Endothelial cell of umbilical vein (primary cell): ENCODE data around the gene MYO18A. TPM values are rescaled to one million over a fixed set of nuclear protein-coding genes. Genes with fewer than 3 reads are reported as not detected.

ENCODE experiments used
- BruUV-seq: library from RNA; stranded (reverse); fragments of 400-500 nt; replicated peaks from 2 replicates; lab custom pipeline; 2021; lab: Mats Ljungman, UMichigan
- CTCF ChIA-PET: fragments of 300-600, 350-600 bp; sonication (Branson Sonifier 250); formaldehyde crosslinking; loops from one replicate; lab custom pipeline; 2021; ENCODE audit warnings: antibody characterized with exemption, inconsistent platforms; lab: Charles Lee
- POLR2A ChIA-PET: fragments of 300-600, 350-600 bp; sonication (Branson Sonifier 250); formaldehyde crosslinking; loops from one replicate; lab custom pipeline; 2021; ENCODE audit warnings: antibody characterized with exemption, inconsistent platforms; lab: Charles Lee
- DNase-seq: peaks from one replicate; pipeline ENCODE4 v3.0.0-alpha.2; 2011; ENCODE audit warnings: low read depth, low spot score
- FAIRE-seq: peaks from 2 replicates; lab custom pipeline; 2011; peaks lifted over from hg19 to GRCh38; lab: Jason Lieb, UNC
- H2AFZ ChIP-seq: 2 replicates; pipeline ENCODE4 v1.6.0; 2012; ENCODE audit warnings: low read depth, low read length, control low read depth, inconsistent platforms
- H3K27ac ChIP-seq: 2 replicates; pipeline ENCODE4 v1.5.1; 2011; ENCODE audit warnings: low read depth, mild to moderate bottlenecking, control low read depth, low read length, moderate library complexity; ENCODE audit not compliant: insufficient read depth
- H3K27me3 ChIP-seq, 2 experiments: 2 replicates each; pipeline versions ENCODE4 v1.6.0 to v1.6.1; 2011; ENCODE audit warnings: low read length in 2 of 2, mixed read lengths in 1 of 2; ENCODE audit not compliant: control insufficient read depth in 2 of 2, insufficient read depth in 2 of 2
- H3K36me3 ChIP-seq, 2 experiments: 2 replicates in 1 of 2; 3 replicates in 1 of 2; pipeline ENCODE4 v1.5.1; 2011; ENCODE audit warnings: low read length in 2 of 2, mild to moderate bottlenecking in 1 of 2, moderate library complexity in 1 of 2; ENCODE audit not compliant: control insufficient read depth in 2 of 2, insufficient read depth in 2 of 2; ENCODE audit errors: extremely low read depth in 1 of 2
- H3K4me1 ChIP-seq: 3 replicates; pipeline ENCODE4 v1.5.1; 2011; ENCODE audit warnings: mild to moderate bottlenecking, low read length; ENCODE audit not compliant: control insufficient read depth, insufficient read depth; ENCODE audit errors: extremely low read depth
- H3K4me2 ChIP-seq: 2 replicates; pipeline ENCODE4 v1.6.1; 2011; ENCODE audit warnings: low read length, control low read depth, mixed read lengths; ENCODE audit not compliant: insufficient read depth
- H3K4me3 ChIP-seq, 3 experiments: fragments of 200-600 bp in 1 of 3; sonication (generic), shearing (Covaris generic) in 1 of 3; replicated peaks in 1 of 3; 2 replicates each; pipeline ENCODE4 v1.5.1; 2011 to 2016; ENCODE audit warnings: control low read depth in 3 of 3, low read length in 3 of 3, mild to moderate bottlenecking in 2 of 3, inconsistent platforms in 1 of 3, low read depth in 1 of 3, moderate library complexity in 1 of 3; ENCODE audit not compliant: insufficient read depth in 1 of 3
- H3K79me2 ChIP-seq: 2 replicates; pipeline ENCODE4 v1.6.0; 2012; ENCODE audit warnings: low read length, inconsistent platforms; ENCODE audit not compliant: control insufficient read depth, insufficient read depth
- H3K9ac ChIP-seq: replicated peaks from 2 replicates; pipeline ENCODE3; 2011; ENCODE audit warnings: low read length, control low read depth; ENCODE audit not compliant: insufficient read depth; ENCODE audit errors: extremely low read depth
- H3K9me1 ChIP-seq: replicated peaks from 3 replicates; pipeline ENCODE4 v1.6.0; 2011; ENCODE audit warnings: mild to moderate bottlenecking, low read length; ENCODE audit not compliant: control insufficient read depth, insufficient read depth; ENCODE audit errors: extremely low read depth
- H3K9me3 ChIP-seq: replicated peaks from 2 replicates; pipeline ENCODE4 v1.5.1; 2012; ENCODE audit warnings: low read length, inconsistent platforms; ENCODE audit not compliant: control insufficient read depth, insufficient read depth
- H4K20me1 ChIP-seq: replicated peaks from 2 replicates; pipeline ENCODE3; 2011; ENCODE audit warnings: mild to moderate bottlenecking, low read length; ENCODE audit not compliant: control insufficient read depth, insufficient read depth; ENCODE audit errors: extremely low read depth
- CTCF ChIP-seq, 2 donors: IDR thresholded peaks; 1 replicate in 1 of 2; 2 replicates in 1 of 2; pipeline ENCODE4 v1.5.1; 2011; ENCODE audit warnings: low read length in 2 of 2, mild to moderate bottlenecking in 2 of 2, moderate library complexity in 2 of 2, control low read depth in 1 of 2, inconsistent platforms in 1 of 2, low read depth in 1 of 2; ENCODE audit not compliant: insufficient read depth in 1 of 2; ENCODE audit errors: extremely low read depth in 1 of 2
- EZH2 ChIP-seq: IDR thresholded peaks from 2 replicates; pipeline ENCODE4 v1.6.1; 2012; ENCODE audit warnings: borderline replicate concordance, low read depth, mild to moderate bottlenecking, moderate library complexity, low read length, inconsistent platforms; ENCODE audit not compliant: severe bottlenecking
- FOS ChIP-seq: IDR thresholded peaks from 2 replicates; pipeline ENCODE4 v1.6.1; 2011; ENCODE audit warnings: mild to moderate bottlenecking, low read length, moderate library complexity, borderline replicate concordance; ENCODE audit not compliant: insufficient read depth
- GATA2 ChIP-seq: IDR thresholded peaks from 2 replicates; pipeline ENCODE4 v1.7.0; 2011; ENCODE audit warnings: low read depth, mild to moderate bottlenecking, moderate library complexity, mixed read lengths, low read length; ENCODE audit not compliant: insufficient read length, insufficient read depth
- JUN ChIP-seq: IDR thresholded peaks from 2 replicates; pipeline ENCODE4 v1.6.1; 2011; ENCODE audit warnings: borderline replicate concordance, low read depth; ENCODE audit not compliant: insufficient read length, insufficient read depth
- MAX ChIP-seq: IDR thresholded peaks from 2 replicates; pipeline ENCODE4 v1.6.1; 2011; ENCODE audit not compliant: insufficient read depth, insufficient read length
- MYC ChIP-seq: IDR thresholded peaks from one replicate; pipeline ENCODE4 v1.6.1; 2011; ENCODE audit warnings: mild to moderate bottlenecking, low read depth, low read length
- POLR2A ChIP-seq: IDR thresholded peaks from 2 replicates; pipeline ENCODE4 v1.6.1; 2012; ENCODE audit warnings: low read depth, mild to moderate bottlenecking, control low read depth, low read length
- POLR2AphosphoS5 ChIP-seq: IDR thresholded peaks from 2 replicates; pipeline ENCODE4 v1.6.1; 2012; ENCODE audit warnings: low read depth, mild to moderate bottlenecking, control low read depth, low read length, moderate library complexity; ENCODE audit not compliant: insufficient read depth
- dilution Hi-C: fragments of 300-500 bp; cut with MboI; formaldehyde crosslinking; loops from one replicate; pipeline ENCODE4 v1.15.0; 2019; ENCODE audit warnings: low sequenced_read_pairs; ENCODE audit not compliant: extremely low pct_ligation_motif_present
- intact Hi-C: fragments of 100-400 bp; cut with micrococcal nuclease; formaldehyde crosslinking; loops from one replicate; pipeline ENCODE4 v1.10.0; 2022
- polyA plus RNA-seq, 4 experiments: library from polyadenylated mRNA; depleted of rRNA in 3 of 4; stranded (reverse) in 3 of 4; unstranded in 1 of 4; fragments of >200 nt; gene quantifications; 2 replicates each; pipeline versions ENCODE4 v1.2.1 to v1.2.3, GENCODE V29; 2011 to 2012; ENCODE audit warnings: missing spikeins in 1 of 4
- total RNA-seq: library from RNA; stranded (reverse); gene quantifications from 2 replicates; pipeline ENCODE4 v1.2.3, GENCODE V29; 2021

Gene MYO18A
- total and polyA plus RNA-seq, 2 donors (not counting 3 experiments of a cell fraction or from before 2014, with no cell fraction given) = 3.9 to 28.3 TPM

- no peak overlapping the region for H3K4me3 ChIP-seq
- no TSS peak for BruUV-seq
- no peaks in the 10 kb centered on the region for H3K79me2 ChIP-seq
- POLR2A ChIA-PET = no interaction called here
- no peaks in the 10 kb centered on the region for H4K20me1 ChIP-seq
- H2AFZ ChIP-seq = no peak overlapping the region
- H3K27ac ChIP-seq = no peak overlapping the region
- dilution Hi-C loops = no loop called here
- H3K36me3 ChIP-seq = no peaks in the 10 kb centered on the region
- intact Hi-C loops = no loop called here
- no peak for TF ChIP-seq CTCF (IDR thresholded peaks at IDR 0.05; ENCODE audit: extremely low read depth in 1 of 2, insufficient read depth in 1 of 2, low read depth in 1 of 2, low read length in 2 of 2)
- no peak for TF ChIP-seq MYC
- no peak for TF ChIP-seq POLR2AphosphoS5
- no peak for TF ChIP-seq GATA2
- TF ChIP-seq FOS = no peak
- TF ChIP-seq EZH2 = no peak
- no peak for TF ChIP-seq JUN
- TF ChIP-seq MAX = no peak
- no peak for TF ChIP-seq POLR2A
- H3K4me1 ChIP-seq = no peaks in the 10 kb centered on the region
- DNase-seq (no peak), FAIRE-seq (no peak)
- no peaks in the 10 kb centered on the region for H3K9me1 ChIP-seq
- no peak overlapping the region for H3K9ac ChIP-seq
- CTCF ChIA-PET = interaction anchor here (0.6 to 12.1 kb wide), 4 partner anchors 35 to 138 kb away, joined by 3 to 320 read pairs (median 68); partner anchors contain the start of gene MYO18A
- no peaks in the 10 kb centered on the region for H3K27me3 ChIP-seq
- no peak overlapping the region for H3K4me2 ChIP-seq
- no peaks in the 10 kb centered on the region for H3K9me3 ChIP-seq
Measured at GRCh38 chr17:29215174-29215573, 35.0 kb upstream of the MYO18A start.
